GM18502 (cell line): ENCODE results near the gene SRCIN1.

Experiments used
- ATAC-seq: cut with Tn5 transposase; IDR thresholded peaks from one replicate; pipeline ENCODE4 v1.9.1; 2021; ENCODE audit warnings: mild to moderate bottlenecking; ENCODE audit not compliant: unreplicated experiment, poor library complexity

SRCIN1 gene

GRCh38 chr17:38617967-38618760, 12.4 kb upstream of the SRCIN1 start:
- ATAC-seq: no peak

GRCh38 chr17:38617074-38617860, 11.5 kb upstream of the SRCIN1 start:
- no peak for ATAC-seq

GRCh38 chr17:38616361-38616760, 10.6 kb upstream of the SRCIN1 start:
- ATAC-seq: no peak

DNA sequence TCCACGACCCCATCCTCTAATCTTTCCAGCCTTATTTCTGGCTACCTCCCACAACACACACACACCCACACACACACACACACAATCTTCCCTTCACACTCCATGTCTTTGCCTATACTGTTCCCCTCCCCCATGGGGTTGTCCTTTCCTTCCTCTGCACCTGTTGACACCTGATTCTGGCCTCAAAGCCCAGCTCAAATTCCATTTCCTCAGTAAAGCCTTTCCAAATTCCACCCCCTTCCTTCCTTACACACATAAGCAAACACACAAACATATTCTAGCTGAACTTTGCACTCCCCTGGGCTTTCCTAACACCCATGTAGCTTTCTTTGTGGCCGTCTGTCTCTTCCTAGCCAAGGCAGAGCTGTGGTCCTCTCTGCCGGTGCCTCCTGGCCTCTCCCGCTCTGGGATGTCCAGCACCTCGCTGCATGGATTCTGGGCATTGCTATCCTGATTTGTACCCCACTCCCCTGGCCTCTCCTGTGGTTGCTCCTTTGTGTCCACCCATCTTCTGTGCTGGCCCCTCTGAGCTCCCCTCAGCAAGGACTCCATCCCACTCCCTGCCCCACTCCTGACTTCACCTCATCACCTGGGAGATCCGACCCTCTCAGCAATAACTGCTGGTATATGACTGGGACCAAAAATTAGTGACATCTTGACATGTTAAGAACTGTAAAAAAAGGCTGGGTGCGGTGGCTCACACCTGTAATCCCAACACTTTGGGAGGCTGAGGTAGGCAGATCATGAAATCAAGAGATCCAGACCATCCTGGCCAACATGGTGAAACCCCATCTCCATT, 8.4 kb upstream of the SRCIN1 start:
- ATAC-seq: no peak

GRCh38 chr17:38613525-38613980, 7.8 kb upstream of the SRCIN1 start:
- ATAC-seq: no peak

DNA sequence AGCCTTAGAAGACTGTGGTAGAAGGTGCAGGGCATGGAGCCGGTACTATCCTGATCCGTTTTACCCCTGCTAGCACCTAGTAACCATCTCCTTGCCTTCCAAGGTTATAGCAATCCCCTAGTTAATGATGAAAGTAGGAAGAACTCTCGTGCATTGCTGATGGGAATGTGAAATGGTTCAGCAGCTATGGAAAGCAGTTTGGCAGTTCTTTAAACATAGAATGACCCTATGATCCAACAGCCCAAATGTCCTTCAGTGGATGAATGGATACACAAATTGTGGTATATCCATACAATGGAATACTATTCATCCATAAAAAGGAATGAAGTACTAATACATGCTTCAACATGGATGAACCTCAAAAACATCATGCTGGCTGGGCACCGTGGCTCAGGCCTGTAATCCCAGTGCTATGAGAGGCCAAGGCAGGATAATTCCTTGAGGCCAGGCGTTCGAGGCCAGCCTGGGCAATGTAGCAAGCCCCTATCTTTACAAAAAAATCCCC, 6.2 kb upstream of the SRCIN1 start:
- ATAC-seq: no peak

- ATAC-seq: no peak
Observed at GRCh38 chr17:38611070-38611786, 5.5 kb upstream of the SRCIN1 start.

GRCh38 chr17:38609280-38610031, 3.7 kb upstream of the SRCIN1 start:
- no peak for ATAC-seq

DNA sequence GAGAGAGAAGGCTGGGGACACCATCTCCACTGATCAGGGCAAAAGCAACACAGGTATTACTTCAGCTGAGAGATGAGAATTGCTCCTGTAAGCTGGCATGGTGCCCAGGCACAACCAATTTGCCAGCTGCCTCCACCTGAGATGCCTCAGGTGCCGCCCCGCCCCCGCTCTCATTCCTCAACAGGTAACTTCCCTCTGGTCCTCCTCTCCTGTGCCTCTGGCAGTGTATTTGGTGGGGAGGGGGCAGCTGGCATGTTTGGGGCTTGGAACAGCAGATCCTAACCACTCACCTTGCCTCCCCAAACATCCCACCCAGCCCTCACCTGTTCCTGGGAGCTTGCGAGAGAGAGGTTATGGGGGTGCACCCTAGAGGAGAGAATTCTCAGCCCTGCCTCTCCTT, 2.9 kb upstream of the SRCIN1 start:
- no peak for ATAC-seq

DNA sequence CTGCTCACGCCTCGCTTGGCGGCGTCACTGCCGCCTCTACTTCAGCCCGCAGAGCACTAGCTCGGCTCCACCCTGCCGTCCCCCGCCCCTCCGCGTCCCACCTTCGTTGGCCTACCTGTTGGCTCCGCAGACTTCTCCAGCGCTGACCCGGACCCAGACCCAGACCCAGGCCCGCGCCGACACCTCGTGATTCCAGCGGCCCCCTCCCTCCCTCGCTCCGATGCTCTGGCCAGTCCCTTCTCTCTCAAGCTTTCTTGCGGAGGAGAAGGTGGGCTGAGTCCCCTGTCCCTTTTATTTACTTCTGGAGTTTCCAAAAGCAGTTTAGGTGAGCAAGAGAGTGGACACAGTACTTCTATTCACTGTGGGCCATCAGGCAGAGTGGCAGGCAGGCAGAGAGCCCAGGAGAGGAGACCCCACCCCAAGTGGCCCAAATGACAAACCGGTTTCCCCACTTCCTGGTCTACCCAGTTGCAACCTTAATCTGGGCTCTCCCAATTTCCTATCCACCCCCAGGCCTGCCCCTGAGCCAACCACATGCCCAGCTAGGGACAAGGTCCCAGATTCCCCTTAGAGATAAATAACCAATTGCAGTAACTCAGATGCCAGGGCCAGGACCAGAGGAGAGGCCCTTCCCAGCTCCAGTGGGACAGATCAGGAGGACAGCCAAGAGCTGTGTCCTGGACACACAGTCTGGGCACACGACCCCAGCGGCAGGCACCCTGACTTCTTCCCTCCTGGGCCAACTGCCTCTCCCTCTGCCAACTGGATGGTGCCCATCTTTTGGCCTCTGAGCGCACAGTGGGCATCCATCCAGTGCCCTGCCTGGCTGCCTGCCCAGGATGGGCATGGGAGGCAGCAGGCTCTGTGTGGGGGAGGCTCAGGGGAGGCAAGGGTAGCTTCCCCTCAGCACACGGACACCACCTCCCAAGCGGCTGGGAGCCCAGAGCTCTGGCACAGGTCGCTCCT, 1.2 kb upstream of the SRCIN1 start:
- ATAC-seq: no peak

DNA sequence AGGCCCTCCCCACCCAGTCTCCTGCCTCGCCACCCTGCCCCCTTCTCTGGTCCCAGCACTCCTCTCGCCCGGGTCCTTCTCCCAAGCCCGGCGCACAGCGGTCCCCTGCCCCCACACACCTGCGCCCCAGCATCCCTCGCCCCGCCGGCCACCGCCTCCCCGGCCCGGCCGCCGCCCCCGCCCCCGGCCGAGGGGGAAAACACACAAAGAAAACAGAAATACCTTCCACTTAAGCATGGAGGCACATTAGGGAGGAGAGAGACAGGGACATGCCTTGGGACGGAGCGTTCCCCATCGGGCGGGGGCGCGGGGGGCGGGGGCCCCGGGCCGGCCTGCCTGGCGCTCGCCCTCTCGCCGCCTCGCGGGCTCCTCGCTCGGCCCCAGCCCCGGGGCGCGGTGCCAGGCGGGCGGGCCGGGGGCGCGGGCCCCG, 326 bp downstream of the SRCIN1 start:
- no peak for ATAC-seq

DNA sequence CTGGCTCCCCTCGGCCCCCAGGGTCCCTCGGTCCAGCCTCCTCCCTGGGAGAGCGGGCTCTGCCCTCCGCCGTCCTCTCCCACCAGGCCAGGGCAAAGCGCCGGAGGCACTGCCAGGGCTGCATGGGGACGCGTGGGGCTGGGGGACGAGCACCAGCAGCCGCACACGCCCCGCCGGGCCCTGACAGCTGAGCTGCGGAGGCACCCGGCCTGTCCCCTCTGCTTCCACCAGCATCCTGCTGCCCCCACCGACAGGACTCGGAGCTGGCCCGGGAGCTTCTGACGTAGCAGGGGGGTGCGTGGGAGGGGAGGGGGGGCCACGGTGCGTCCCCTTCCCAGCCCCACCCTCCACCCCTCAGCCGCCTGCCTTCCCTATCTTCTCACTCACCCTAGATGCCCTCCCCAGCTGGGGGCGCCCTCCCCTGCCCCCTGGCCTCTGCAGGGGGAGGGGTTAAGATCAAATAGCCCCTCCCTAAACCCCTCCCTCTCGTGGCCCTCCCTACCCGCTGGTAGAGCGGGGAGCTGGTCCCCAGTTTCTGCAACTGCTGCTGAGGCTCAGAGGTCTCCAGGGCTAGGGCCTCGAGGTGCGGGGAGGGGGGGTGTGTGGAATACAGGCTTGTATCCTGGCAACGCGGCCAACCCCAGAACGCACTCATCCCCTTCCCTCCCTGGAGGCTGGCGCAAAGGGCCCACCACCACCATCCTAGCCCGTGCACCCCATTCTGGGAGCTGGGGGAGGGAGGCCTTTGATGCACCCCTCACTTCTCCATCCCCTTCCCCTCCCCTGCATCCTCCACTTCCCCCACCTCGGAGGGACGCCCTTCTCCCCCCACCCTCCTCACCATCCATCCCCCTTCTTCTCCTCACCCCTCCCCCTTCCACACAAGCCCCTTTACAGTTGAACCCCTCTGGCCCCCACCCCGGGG, 1.0 kb downstream of the SRCIN1 start:
- ATAC-seq: no peak

DNA sequence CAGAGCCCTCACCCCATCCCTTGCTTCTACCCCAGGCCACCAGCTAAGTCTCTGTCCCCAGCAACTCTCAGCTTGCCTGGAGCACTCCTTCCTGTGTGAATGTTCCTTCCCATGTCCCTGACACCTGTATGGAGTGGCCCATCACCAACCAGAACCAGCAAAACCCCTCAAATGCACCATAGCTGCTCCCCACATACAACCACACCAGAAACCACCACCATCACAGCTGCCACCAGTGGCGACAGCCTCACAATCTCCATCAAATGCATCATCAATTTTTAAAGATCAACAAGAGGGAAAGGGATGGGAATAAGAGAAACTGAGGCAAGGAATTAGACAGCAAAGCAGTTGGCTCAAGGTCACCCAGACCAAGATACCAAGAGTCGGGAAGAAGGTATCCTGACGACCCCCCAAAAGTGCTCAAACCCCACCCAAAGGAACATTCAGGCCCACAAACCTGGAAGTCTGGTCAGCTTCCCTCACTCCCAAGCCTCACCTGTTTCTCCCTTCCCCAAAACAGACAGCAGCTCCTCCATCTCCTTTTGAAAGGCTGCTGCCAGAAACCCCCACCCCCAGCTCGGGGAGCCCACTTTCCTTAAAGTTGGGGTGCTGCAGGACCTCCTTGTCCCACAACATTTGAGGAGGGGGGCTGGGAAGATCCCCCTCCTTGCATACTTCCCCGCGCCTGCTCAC, 1.8 kb downstream of the SRCIN1 start:
- no peak for ATAC-seq

- no peak for ATAC-seq
Observed at GRCh38 chr17:38602956-38603785, 2.6 kb downstream of the SRCIN1 start.

DNA sequence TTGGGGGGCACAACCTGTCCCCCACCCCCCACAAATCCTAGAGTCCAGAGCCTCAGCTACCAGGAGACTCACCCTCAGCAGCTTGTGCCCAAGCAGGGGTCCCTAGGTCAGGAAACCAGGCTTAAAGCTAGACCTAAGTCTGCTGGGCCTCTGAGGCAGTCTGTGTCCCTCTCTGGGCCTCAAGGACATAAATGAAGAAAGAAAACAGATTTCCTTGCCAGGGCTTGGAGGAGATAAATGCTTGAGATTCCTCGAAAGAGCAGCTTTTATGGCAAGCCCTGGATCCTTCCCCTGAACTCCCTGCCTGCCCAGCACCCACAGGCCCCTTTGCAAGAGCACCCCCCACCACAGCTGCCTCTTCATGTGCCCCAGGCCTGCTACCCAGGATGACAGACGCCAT, 3.3 kb downstream of the SRCIN1 start:
- ATAC-seq: no peak
